Activated CD8-positive, alpha-beta T cell treated with anti-CD3 and anti-CD28 coated beads, Interleukin-2, amount 10 ng/mL, durations not matched to agents 7 days and 5 days (primary cell): ENCODE results near the gene ACYP2. TPM values are rescaled to one million over a fixed set of nuclear protein-coding genes. Genes with fewer than 3 reads are reported as not detected.
"Not testable (repeated sequence)": the region's sequence is repeated elsewhere in the genome, so short reads cannot be mapped to it uniquely, and the experiment has no call there.

ENCODE experiments used
- ATAC-seq: fragments of 150-1000 bp; cut with Tn5 transposase; one replicate; pipeline ENCODE4 v1.10.0; 2021; ENCODE audit warnings: moderate library complexity
- CTCF ChIA-PET: fragments of 350-600 bp; sonication (Branson Sonifier 250); formaldehyde crosslinking; loops from one replicate; lab custom pipeline; 2021; ENCODE audit warnings: antibody characterized with exemption; lab: Charles Lee
- POLR2A ChIA-PET: fragments of 350-600 bp; sonication (Branson Sonifier 250); formaldehyde crosslinking; loops from one replicate; lab custom pipeline; 2021; ENCODE audit warnings: antibody characterized with exemption; lab: Charles Lee
- DNase-seq: peaks from one replicate; pipeline ENCODE4 v3.0.0-alpha.2; 2020
- H3K27ac Mint-ChIP-seq: one replicate; pipeline ENCODE4 v1.8.0; 2021; ENCODE audit warnings: mild to moderate bottlenecking, mixed read lengths
- H3K27me3 Mint-ChIP-seq: one replicate; pipeline ENCODE4 v1.8.0; 2021; ENCODE audit warnings: low read depth, mixed read lengths
- H3K36me3 Mint-ChIP-seq: one replicate; pipeline ENCODE4 v1.8.0; 2021; ENCODE audit warnings: low read depth, mixed read lengths
- H3K4me1 Mint-ChIP-seq: one replicate; pipeline ENCODE4 v1.8.0; 2021; ENCODE audit warnings: low read depth, mixed read lengths
- H3K4me3 Mint-ChIP-seq: one replicate; pipeline ENCODE4 v1.8.0; 2021; ENCODE audit warnings: mild to moderate bottlenecking, mixed read lengths
- H3K9me3 Mint-ChIP-seq: one replicate; pipeline ENCODE4 v1.8.0; 2022; ENCODE audit warnings: mixed read lengths; ENCODE audit not compliant: insufficient read depth
- total RNA-seq, 2 experiments: library from RNA; stranded (reverse); gene quantifications; one replicate each; pipeline ENCODE4 v1.2.3, GENCODE V29; 2021

ACYP2 gene
- total RNA-seq, 2 experiments from 2014 or later: 9.0 to 9.6 TPM

DNA sequence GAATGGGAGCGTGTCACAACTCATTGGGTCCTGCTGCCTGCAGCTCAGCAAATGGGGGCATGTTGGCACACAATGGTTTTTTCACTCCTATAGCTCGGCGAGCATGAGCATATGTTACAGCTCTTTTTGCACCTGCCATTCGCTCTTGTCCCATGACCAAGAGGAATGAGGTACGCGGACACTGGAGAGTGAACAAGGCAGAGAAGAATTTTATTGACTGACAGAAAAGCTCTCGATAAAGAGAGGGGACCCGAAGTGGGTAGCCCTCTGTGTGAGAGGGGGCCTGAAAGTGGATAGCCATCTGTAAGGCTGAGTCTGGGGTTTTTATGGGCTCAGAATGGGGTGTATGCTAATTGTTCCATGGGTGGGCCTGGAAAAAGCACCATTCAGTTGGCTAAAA lies 5.5 kb downstream of the ACYP2 start:
- Mint-ChIP-seq H3K27ac (no peak overlapping the region), H3K4me3 (no peak overlapping the region), H3K4me1 (peaks cover under 1% of the 10 kb centered on the region), H3K27me3 (no peaks in the 10 kb centered on the region), H3K36me3 (peaks cover 26% of the 10 kb centered on the region), H3K9me3 (peaks cover 12% of the 10 kb centered on the region)
- ChIA-PET POLR2A (no interaction called here), CTCF (no interaction called here)
- ATAC-seq (no peak), DNase-seq (no peak)

- H3K9me3 Mint-ChIP-seq: peaks cover 5% of the 10 kb centered on the region
- H3K36me3 Mint-ChIP-seq: peaks cover 20% of the 10 kb centered on the region
- ATAC-seq: no peak
- H3K27ac Mint-ChIP-seq: no peak overlapping the region
- DNase-seq: no peak
- no peak overlapping the region for H3K4me3 Mint-ChIP-seq
- POLR2A ChIA-PET: no interaction called here
- H3K27me3 Mint-ChIP-seq: no peaks in the 10 kb centered on the region
- H3K4me1 Mint-ChIP-seq: no peaks in the 10 kb centered on the region
- CTCF ChIA-PET: no interaction called here
Observed at GRCh38 chr2:54122171-54122935, 6.9 kb downstream of the ACYP2 start.

DNA sequence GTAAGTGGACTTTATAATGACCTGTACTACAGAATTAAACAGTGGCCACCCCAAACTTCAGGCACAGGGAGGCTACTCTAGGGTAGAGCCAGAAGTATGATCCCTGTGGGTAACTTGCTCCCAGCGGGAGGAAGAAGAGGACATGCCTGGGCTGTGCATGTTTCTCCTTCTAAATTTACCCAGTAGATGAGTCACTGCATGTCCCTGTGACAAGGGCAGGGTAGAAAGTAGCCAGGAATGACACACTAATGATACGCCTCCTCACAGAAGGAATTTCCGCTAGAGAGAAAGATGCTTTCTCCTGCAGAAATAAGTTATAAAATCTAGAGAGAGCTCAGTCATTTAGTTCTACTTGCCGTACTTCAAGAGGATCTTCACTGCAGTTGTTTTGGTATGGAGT lies 7.5 kb downstream of the ACYP2 start:
- H3K27ac Mint-ChIP-seq: no peak overlapping the region
- ATAC-seq: no peak
- POLR2A ChIA-PET: no interaction called here
- H3K9me3 Mint-ChIP-seq: peaks cover 5% of the 10 kb centered on the region
- peaks cover 18% of the 10 kb centered on the region for H3K36me3 Mint-ChIP-seq
- no peaks in the 10 kb centered on the region for H3K27me3 Mint-ChIP-seq
- no peak overlapping the region for H3K4me3 Mint-ChIP-seq
- no peak for DNase-seq
- H3K4me1 Mint-ChIP-seq: no peaks in the 10 kb centered on the region
- CTCF ChIA-PET: no interaction called here

- H3K27ac Mint-ChIP-seq, DNase-seq, POLR2A ChIA-PET, H3K27me3 Mint-ChIP-seq, H3K36me3 Mint-ChIP-seq, H3K4me1 Mint-ChIP-seq, ATAC-seq, H3K4me3 Mint-ChIP-seq, H3K9me3 Mint-ChIP-seq: not testable (repeated sequence)
- CTCF ChIA-PET: interaction anchor here (0.6 kb wide), 1 partner anchor 202 kb away, joined by 3 read pairs; no protein-coding TSS in a partner anchor
Observed at GRCh38 chr2:54127174-54127573, 11.8 kb downstream of the ACYP2 start.

GRCh38 chr2:54133056-54133455 lies 17.6 kb downstream of the ACYP2 start:
- no peak for DNase-seq
- no peak for ATAC-seq
- H3K27me3 Mint-ChIP-seq: no peaks in the 10 kb centered on the region
- peaks cover 3% of the 10 kb centered on the region for H3K36me3 Mint-ChIP-seq
- H3K4me3 Mint-ChIP-seq: no peak overlapping the region
- no peak overlapping the region for H3K27ac Mint-ChIP-seq
- CTCF ChIA-PET: no interaction called here
- POLR2A ChIA-PET: no interaction called here
- no peaks in the 10 kb centered on the region for H3K4me1 Mint-ChIP-seq
- H3K9me3 Mint-ChIP-seq: no peaks in the 10 kb centered on the region

GRCh38 chr2:54139210-54139609 lies 23.8 kb downstream of the ACYP2 start:
- Mint-ChIP-seq H3K4me1 (no peaks in the 10 kb centered on the region), H3K9me3 (no peaks in the 10 kb centered on the region), H3K4me3 (no peak overlapping the region), H3K27me3 (no peaks in the 10 kb centered on the region), H3K27ac (peak overlapping the region; percentile 49), H3K36me3 (peaks cover 3% of the 10 kb centered on the region)
- ATAC-seq: no peak
- ChIA-PET CTCF (no interaction called here), POLR2A (no interaction called here)
- DNase-seq: no peak

DNA sequence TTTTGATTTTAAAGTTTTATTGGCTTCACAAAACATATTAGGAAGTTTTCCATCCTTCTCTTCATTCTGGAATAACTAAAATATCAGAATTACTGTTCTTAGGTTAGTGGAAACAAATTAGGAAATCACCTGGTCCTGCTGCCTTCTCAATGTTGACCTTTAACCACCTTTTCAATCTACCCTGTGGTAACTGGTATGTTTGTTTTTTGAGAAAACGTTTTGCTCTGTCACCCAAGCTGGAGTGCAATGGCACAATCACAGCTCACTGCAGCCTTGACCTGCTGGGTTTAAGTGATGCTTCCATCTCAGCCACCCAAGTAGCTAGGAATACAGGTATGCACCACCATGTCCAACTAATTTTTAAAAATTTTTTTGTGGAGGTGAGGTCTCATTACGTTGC lies 28.4 kb downstream of the ACYP2 start:
- DNase-seq (no peak), ATAC-seq (no peak)
- no peaks in the 10 kb centered on the region for H3K9me3 Mint-ChIP-seq
- ChIA-PET POLR2A (no interaction called here), CTCF (no interaction called here)
- H3K36me3 Mint-ChIP-seq: no peaks in the 10 kb centered on the region
- no peak overlapping the region for H3K4me3 Mint-ChIP-seq
- no peaks in the 10 kb centered on the region for H3K4me1 Mint-ChIP-seq
- no peak overlapping the region for H3K27ac Mint-ChIP-seq
- H3K27me3 Mint-ChIP-seq: no peaks in the 10 kb centered on the region

- Mint-ChIP-seq H3K27ac (no peak overlapping the region), H3K4me3 (no peak overlapping the region), H3K9me3 (no peaks in the 10 kb centered on the region), H3K27me3 (no peaks in the 10 kb centered on the region), H3K4me1 (no peaks in the 10 kb centered on the region), H3K36me3 (peaks cover 2% of the 10 kb centered on the region)
- ChIA-PET CTCF (no interaction called here), POLR2A (no interaction called here)
- DNase-seq: no peak
- no peak for ATAC-seq
Observed at GRCh38 chr2:54148391-54148790, 33.0 kb downstream of the ACYP2 start.

- ChIA-PET POLR2A (no interaction called here), CTCF (no interaction called here)
- no peak for ATAC-seq
- Mint-ChIP-seq H3K27ac (no peak overlapping the region), H3K9me3 (peaks cover 11% of the 10 kb centered on the region), H3K27me3 (no peaks in the 10 kb centered on the region), H3K36me3 (peaks cover 2% of the 10 kb centered on the region), H3K4me3 (no peak overlapping the region), H3K4me1 (no peaks in the 10 kb centered on the region)
- no peak for DNase-seq
Observed at GRCh38 chr2:54149638-54150441, 34.4 kb downstream of the ACYP2 start.

- ATAC-seq: no peak
- Mint-ChIP-seq H3K27ac (no peak overlapping the region), H3K27me3 (no peaks in the 10 kb centered on the region), H3K36me3 (peaks cover 6% of the 10 kb centered on the region), H3K4me1 (no peaks in the 10 kb centered on the region), H3K9me3 (peaks cover 20% of the 10 kb centered on the region), H3K4me3 (no peak overlapping the region)
- ChIA-PET POLR2A (no interaction called here), CTCF (no interaction called here)
- DNase-seq: no peak
Observed at GRCh38 chr2:54158311-54158710, 42.9 kb downstream of the ACYP2 start.

GRCh38 chr2:54161660-54162424 lies 46.4 kb downstream of the ACYP2 start:
- Mint-ChIP-seq H3K27ac (no peak overlapping the region), H3K27me3 (no peaks in the 10 kb centered on the region), H3K4me3 (no peak overlapping the region), H3K9me3 (no peaks in the 10 kb centered on the region), H3K36me3 (no peaks in the 10 kb centered on the region), H3K4me1 (no peaks in the 10 kb centered on the region)
- POLR2A ChIA-PET: interaction anchor here (0.6 kb wide), 1 partner anchor 382 kb away, joined by 3 read pairs; no protein-coding TSS in a partner anchor
- DNase-seq (no peak), ATAC-seq (no peak)
- CTCF ChIA-PET: no interaction called here

DNA sequence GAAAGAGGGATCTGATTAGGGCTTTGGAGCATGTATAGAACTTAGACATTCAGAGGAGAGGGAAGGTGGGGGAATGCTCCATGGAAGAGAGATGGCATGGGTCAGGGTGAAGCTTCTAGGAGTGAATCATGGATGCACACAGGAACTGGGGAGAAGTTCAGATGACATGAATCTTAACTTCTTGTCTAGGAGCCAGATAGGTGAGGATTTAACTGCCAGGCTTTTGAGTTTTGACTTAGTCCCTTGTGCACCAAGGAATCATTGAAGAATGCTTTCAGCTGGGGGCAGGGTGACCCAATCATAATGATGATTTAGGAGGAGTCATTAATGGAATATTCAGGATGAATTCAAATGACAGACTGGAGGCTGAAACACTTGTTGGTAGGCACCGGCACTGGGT lies 48.7 kb downstream of the ACYP2 start:
- CTCF ChIA-PET: no interaction called here
- ATAC-seq (no peak), DNase-seq (no peak)
- Mint-ChIP-seq H3K9me3 (no peaks in the 10 kb centered on the region), H3K27ac (no peak overlapping the region), H3K4me3 (no peak overlapping the region), H3K36me3 (no peaks in the 10 kb centered on the region), H3K27me3 (no peaks in the 10 kb centered on the region), H3K4me1 (no peaks in the 10 kb centered on the region)
- POLR2A ChIA-PET: no interaction called here
